ENCODE results near the gene NPTXR.

DNA sequence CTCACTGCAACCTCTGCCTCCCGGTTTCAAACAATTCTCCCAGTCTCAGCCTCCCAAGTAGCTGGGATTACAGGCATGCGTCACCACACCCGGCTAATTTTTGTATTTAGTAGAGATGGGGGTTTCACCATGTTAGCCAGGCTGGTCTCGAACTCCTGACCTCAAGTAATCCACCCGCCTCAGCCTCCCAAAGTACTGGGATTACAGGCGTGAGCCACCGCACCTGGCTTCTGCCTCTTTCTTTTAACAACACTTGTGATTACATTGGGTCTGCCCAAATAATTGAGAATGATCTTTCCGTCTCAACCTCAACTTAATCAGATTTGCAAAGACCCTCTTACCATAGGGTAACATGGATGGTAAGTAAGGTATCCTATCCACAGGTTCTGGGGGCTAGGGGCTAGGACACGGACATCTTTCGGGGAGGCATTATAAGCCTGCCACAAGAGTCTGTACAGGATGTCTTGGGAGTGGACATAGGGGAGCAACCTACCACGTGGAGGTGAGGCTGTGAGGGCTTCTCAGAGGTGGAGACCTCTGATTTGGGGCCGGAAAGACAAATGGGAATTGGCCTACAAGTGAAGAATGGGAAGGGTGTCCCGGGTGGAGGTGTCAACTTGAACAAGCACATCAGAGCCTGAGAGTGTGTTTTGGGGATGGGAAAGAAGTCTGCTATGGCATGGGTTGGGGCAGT lies 30.8 kb upstream of the NPTXR start:
- TF ChIP-seq CTCF (IDR thresholded peaks at IDR 0.05) (no peak), POLR2A (IDR thresholded peaks at IDR 0.05) (no peak)

Measured in right lobe of liver (tissue), 4 donors.